Esophagus squamous epithelium (tissue), 5 donors: ENCODE results near the gene FAM131C. TPM values are rescaled to one million over a fixed set of nuclear protein-coding genes. Genes with fewer than 3 reads are reported as not detected.

Experiments
- DNase-seq: peaks from one replicate; lab custom pipeline; 2025; lab: John Stamatoyannopoulos, UW
- H3K27ac ChIP-seq, 4 donors: fragments of 200-600 bp; sonication (generic); one replicate each; pipeline ENCODE4 v1.5.1; 2016 to 2019; ENCODE audit warnings: mild to moderate bottlenecking in 1 of 4
- H3K27me3 ChIP-seq, 4 donors: fragments of 200-600 bp; sonication (generic); 1 replicate in 3 of 4; 2 replicates in 1 of 4; pipeline versions ENCODE4 v1.5.1 to v1.6.0; 2017 to 2021; ENCODE audit warnings: antibody characterized with exemption in 1 of 4
- H3K36me3 ChIP-seq, 3 donors: fragments of 200-600 bp; sonication (generic); one replicate each; pipeline ENCODE4 v1.5.1; 2016 to 2019
- H3K4me1 ChIP-seq, 3 donors: fragments of 200-600 bp; sonication (generic); one replicate each; pipeline ENCODE4 v1.5.1; 2017 to 2019
- H3K4me3 ChIP-seq, 4 donors: fragments of 200-600 bp; sonication (generic); 1 replicate in 3 of 4; 2 replicates in 1 of 4; pipeline ENCODE4 v1.5.1; 2016 to 2019; ENCODE audit warnings: mild to moderate bottlenecking in 2 of 4, moderate library complexity in 1 of 4
- H3K9me3 ChIP-seq, 3 donors: fragments of 200-600 bp; sonication (generic); one replicate each; pipeline ENCODE4 v1.5.1; 2016 to 2019
- CTCF ChIP-seq, 6 experiments: fragments of 450-650 bp in 4 of 6; fragments of 200-600 bp in 2 of 6; sonication (generic) in 2 of 6; IDR thresholded peaks; one replicate each; pipeline ENCODE4 v1.5.1; 2016 to 2019; ENCODE audit warnings: antibody characterized with exemption in 6 of 6, mild to moderate bottlenecking in 4 of 6, moderate library complexity in 4 of 6
- POLR2A ChIP-seq, 4 donors: fragments of 450-650 bp; IDR thresholded peaks; one replicate each; pipeline ENCODE4 v1.6.1; 2017; ENCODE audit warnings: antibody characterized with exemption in 4 of 4, mild to moderate bottlenecking in 4 of 4, moderate library complexity in 3 of 4
- WGBS, 2 donors: methylation state at CpG; one replicate each; pipeline ENCODE4 v1.1.5; 2018; 5-methylcytosine and 5-hydroxymethylcytosine counted together
- intact Hi-C: fragments of 100-400 bp; cut with DNase I; formaldehyde crosslinking; loops from one replicate; pipeline ENCODE4 v1.15.0; 2022
- total RNA-seq, 4 donors: library from RNA; depleted of rRNA; stranded (reverse); fragments of >200 nt; gene quantifications; one replicate each; pipeline ENCODE4 v1.1.0, GENCODE V29; 2016
- donor health status: DM: yes; HTN: yes; CAD: no.

FAM131C gene
- total RNA-seq, 4 donors from 2014 or later, result 1.6 to 4.5 TPM; not detected in 2

GRCh38 chr1:16112596-16113555 is 39.4 kb upstream of the FAM131C start:
- intact Hi-C loops, result no loop called here
- WGBS, 2 donors, result 51 to 72% methylated on average over 2 to 4 of the region's 14 CpGs
- H3K27me3 ChIP-seq, result peaks cover 0 to 5% (median 0%) of the 10 kb centered on the region in 4 donors
- peaks cover 0 to 28% (median 16%) of the 10 kb centered on the region in 3 donors for H3K4me1 ChIP-seq
- H3K36me3 ChIP-seq, result no peaks in the 10 kb centered on the region
- H3K27ac ChIP-seq, result no peak overlapping the region
- H3K4me3 ChIP-seq, result no peak overlapping the region
- TF ChIP-seq CTCF (IDR thresholded peaks at IDR 0.05) (no peak), POLR2A (IDR thresholded peaks at IDR 0.05) (no peak)
- no peak for DNase-seq
- H3K9me3 ChIP-seq, result peaks cover 0 to 12% (median 12%) of the 10 kb centered on the region in 3 donors

GRCh38 chr1:16111771-16112595 is 38.5 kb upstream of the FAM131C start:
- WGBS, 2 donors, result 52 to 60% methylated on average over 7 to 9 of the region's 15 CpGs
- Histone ChIP-seq H3K9me3 (peaks cover 0 to 16% (median 13%) of the 10 kb centered on the region in 3 donors), H3K27ac (no peak overlapping the region), H3K4me3 (no peak overlapping the region), H3K36me3 (no peaks in the 10 kb centered on the region), H3K4me1 (peaks cover 0 to 28% (median 16%) of the 10 kb centered on the region in 3 donors), H3K27me3 (peaks cover 0 to 5% (median 0%) of the 10 kb centered on the region in 4 donors)
- DNase-seq, result no peak
- intact Hi-C loops, result no loop called here
- TF ChIP-seq CTCF (IDR thresholded peaks at IDR 0.05), result no peak
- TF ChIP-seq POLR2A (IDR thresholded peaks at IDR 0.05), result no peak

GRCh38 chr1:16110884-16111283 is 37.4 kb upstream of the FAM131C start:
- no peak for TF ChIP-seq POLR2A (IDR thresholded peaks at IDR 0.05)
- no peak for TF ChIP-seq CTCF (IDR thresholded peaks at IDR 0.05)
- peaks cover 0 to 16% (median 13%) of the 10 kb centered on the region in 3 donors for H3K9me3 ChIP-seq
- intact Hi-C loops, result no loop called here
- peaks cover 0 to 32% (median 16%) of the 10 kb centered on the region in 3 donors for H3K4me1 ChIP-seq
- 91 to 93% methylated on average over 4 to 5 of the region's 7 CpGs for WGBS, 2 donors
- H3K27me3 ChIP-seq, result peaks cover 0 to 5% (median 0%) of the 10 kb centered on the region in 4 donors
- no peak overlapping the region for H3K4me3 ChIP-seq
- no peaks in the 10 kb centered on the region for H3K36me3 ChIP-seq
- no peak overlapping the region for H3K27ac ChIP-seq
- DNase-seq, result no peak

- peaks cover 0 to 5% (median 0%) of the 10 kb centered on the region in 4 donors for H3K27me3 ChIP-seq
- no peak for TF ChIP-seq POLR2A (IDR thresholded peaks at IDR 0.05)
- no peak for TF ChIP-seq CTCF (IDR thresholded peaks at IDR 0.05)
- no peak overlapping the region for H3K4me3 ChIP-seq
- WGBS, 2 donors, result 47% methylated on average over 6 of the region's 6 CpGs
- peaks cover 0 to 34% (median 17%) of the 10 kb centered on the region in 3 donors for H3K4me1 ChIP-seq
- H3K9me3 ChIP-seq, result peaks cover 0 to 16% (median 13%) of the 10 kb centered on the region in 3 donors
- no peak for DNase-seq
- H3K27ac ChIP-seq, result no peak overlapping the region
- intact Hi-C loops, result no loop called here
- no peaks in the 10 kb centered on the region for H3K36me3 ChIP-seq
These were observed 37.0 kb upstream of the FAM131C start for GRCh38 chr1:16110456-16110855.
